Suppressor macrophage (primary cell): Measurements from ENCODE around the gene SNAPC4.

Source experiments
- DNase-seq, 4 experiments: peaks; one replicate each; pipeline ENCODE4 v3.0.0-alpha.2; 2020 to 2022

The SNAPC4 gene

DNA sequence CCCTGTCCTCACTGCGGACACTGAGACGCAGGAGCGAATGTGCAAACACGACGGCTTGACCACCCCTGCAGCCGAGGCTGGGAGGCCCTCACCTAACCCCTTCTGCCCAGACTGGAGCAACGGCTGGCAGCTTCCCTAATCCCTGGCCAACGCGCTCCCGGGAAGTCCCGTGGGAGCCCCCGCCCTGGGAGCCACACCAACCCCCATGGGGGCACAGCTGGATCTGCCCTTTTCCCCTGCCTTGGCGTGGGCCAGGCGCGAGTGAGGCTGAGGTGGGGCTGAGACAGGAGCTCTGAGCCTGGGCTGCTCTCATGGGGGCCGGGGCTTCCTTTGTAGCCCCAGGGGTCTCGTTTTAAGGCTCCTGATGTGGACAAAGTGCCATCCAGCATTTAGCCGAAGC lies 31.8 kb downstream of the SNAPC4 start:
- DNase-seq: no peak

DNA sequence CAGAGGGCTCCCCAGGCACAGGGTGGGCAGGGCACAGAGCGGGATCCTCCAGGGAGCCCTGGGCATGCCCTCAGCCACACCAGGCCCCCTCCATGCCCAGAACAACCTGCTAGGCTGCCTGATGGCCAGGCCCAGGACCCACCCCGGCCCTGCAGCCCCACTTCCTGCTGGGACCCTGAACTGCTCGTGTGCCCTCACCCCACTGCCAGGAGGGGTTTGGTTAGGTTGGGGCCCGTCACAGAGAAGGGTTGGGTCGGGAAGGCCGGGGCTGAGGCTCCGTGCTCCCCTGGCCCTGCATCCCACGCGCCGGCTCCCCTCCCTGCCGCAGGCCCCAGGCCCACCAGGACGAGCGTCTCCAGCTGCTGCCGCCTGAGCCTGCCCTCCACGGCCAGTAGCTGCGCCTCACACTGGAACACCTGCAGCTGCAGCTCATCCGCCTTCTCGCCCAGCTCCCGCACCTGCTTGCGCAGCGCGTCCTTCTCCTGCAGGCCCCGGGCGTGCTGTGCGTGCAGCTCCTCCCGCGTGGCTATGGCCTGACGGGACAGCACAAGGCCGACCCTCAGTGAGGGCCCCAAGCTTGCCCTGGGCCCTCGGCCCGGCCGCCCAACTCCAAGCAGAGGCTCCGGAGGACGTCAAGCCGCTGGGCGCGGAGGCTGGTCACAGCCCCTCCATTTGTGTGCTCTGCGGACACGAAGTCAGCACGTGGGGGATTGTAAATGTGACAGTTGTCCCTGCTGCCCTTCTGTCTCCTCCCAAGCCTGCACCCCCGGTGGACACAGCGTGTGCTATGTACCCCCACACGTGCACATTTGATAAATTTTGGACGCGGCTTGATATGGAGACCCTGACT lies 32.4 kb downstream of the SNAPC4 start:
- DNase-seq: no peak

DNA sequence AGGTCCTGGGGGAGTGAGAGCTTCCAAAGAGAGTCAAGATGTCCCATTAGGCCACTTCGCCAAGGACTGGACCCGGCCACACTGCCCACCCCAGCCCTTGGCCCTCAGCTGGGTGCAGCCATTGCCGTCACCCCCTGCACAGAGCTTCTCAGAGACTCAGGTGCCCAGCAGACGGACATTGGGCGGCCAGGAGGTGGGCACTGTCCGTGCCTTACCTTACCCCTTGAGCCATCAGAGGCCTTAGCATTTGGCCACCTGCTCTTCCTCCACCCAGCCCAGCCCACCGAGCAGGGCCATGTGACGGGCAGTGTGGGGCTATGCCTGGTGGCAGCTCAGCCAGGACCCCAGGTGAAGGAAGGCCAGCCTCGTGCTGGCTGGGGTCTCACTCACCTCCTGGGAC lies 33.1 kb downstream of the SNAPC4 start:
- no peak for DNase-seq

DNA sequence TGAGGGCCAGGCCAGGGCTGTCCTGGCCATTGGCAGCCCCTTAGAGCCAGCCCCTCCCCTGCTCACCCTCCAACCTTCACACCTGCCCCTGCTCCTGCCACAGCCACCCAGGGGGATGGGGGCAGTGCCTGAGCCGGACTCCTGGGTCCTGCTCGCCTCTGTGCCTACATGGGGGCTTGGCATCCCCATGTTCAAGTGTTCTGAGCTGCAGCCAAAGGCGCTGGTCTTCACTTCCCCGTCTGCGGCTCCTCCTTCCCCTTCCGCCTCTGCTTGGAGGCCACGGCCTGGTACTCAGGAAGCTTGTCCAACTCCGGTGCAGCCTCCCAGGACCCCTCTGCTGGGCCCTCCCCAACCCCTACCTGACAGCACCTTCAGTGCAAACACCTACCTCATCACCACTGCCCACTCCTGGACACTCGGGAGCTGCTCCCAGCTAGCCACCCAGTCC lies 34.2 kb downstream of the SNAPC4 start:
- peak; percentile 66 to 83 (median 78) for DNase-seq

DNA sequence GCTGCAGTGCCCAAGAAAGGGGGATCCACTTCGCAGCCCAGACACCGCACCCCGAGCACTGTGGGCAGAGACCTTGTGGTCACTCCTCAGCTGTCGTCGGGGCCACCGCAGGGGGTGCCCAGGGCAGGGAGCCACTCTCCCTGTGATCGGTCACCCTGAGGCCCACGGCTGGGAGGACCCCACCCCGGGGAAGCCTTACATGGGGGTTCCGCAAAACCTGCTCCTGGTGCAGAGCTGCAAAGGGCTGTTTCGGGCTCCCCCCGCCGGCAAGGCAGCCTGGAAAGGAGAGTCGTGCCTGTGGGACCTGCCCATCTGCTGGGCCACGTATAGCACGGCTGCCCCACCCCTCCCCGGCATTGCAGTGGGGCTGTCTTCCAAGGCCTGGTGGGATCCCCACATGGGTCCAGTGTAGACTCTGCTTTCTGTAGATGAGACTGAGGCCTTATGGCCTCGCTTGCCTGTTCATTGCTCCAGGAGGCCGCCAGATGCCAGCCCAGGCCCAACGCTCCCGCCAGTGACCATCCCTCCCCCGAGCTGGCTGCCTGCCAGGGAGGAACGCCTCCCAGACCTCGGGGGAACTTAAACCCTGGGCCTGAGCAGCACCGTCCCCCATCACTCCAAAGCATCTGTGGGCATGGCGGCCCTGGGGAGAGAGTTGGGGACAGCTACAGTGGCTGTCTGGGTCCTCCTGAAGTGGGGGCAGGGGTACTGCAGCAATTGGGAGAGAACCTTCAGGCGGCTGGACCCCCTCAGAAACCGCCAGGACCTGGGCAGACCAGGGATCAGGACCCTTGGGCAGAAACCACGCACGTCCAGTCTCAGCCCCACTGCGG lies 34.8 kb downstream of the SNAPC4 start:
- DNase-seq: peak in 3 of 4 experiments; percentile 12 to 53 (median 43)

- no peak for DNase-seq
Observed at GRCh38 chr9:136363949-136364748, 35.8 kb downstream of the SNAPC4 start.

DNA sequence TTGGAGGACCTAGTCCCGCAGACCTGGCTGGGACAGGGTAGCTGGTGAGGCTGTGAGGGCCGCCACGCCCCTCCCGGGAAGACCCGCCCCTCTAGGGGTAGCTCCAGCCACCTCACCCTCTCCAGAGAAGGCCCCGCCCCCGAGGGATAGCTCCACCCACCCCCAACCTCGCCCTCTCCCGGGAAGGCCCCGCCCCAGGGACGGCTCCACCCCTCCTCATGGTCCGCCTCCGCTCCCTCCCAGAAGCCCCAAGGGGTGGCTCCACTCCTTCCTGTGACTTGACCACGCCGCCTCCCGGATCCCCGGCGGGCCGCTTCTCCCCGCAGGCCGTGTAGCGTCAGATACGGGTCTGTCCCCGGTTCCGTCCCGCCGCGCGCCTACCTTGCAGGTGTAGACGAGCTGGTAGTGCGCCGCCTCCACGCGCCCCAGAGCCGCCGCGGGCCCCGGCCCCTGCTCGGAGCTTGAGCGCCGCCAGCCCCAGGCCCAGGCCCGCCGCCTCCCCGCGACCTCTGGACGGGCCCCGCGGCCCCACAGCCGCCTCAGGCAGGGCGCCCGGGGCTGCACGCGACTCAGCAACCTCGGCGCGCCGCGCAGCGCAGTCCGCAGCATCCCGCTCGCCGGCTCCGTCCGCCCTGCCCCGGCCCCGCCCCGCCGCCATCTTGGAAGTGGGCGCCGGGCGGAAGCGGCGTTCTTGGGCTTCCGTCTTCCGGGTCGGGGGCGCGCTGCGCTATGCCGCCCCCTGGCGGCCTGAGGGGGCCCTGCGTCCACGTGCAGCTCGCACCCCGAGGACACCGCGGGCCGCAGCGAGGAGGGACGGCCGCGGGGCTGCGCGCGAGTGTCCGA lies 36.6 kb downstream of the SNAPC4 start, which contains the start of gene DNLZ:
Gene DNLZ, minus strand, starts transcription at position 639 of the 843 bp plus-strand sequence. Its CDS starts 30 bp downstream, at position 609.
- DNase-seq: peak; percentile 96 to 99 (median 98)

DNA sequence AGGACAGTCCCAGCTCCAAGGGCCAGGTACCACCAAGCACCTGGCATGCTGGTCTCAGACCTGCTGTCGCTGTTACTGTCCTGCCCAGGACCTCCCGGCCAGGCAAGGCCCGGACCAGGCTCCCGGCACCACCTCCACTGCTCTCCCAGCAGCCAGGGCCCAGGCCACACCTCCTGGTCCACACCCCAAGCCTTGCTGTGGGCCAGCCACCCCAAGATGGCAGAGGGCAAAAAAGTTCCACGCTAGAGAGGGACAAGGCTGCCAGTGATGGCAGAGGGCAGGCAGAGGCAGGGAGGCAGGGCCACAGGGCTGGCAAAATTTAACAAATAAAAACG lies 37.6 kb downstream of the SNAPC4 start:
- DNase-seq: no peak

DNA sequence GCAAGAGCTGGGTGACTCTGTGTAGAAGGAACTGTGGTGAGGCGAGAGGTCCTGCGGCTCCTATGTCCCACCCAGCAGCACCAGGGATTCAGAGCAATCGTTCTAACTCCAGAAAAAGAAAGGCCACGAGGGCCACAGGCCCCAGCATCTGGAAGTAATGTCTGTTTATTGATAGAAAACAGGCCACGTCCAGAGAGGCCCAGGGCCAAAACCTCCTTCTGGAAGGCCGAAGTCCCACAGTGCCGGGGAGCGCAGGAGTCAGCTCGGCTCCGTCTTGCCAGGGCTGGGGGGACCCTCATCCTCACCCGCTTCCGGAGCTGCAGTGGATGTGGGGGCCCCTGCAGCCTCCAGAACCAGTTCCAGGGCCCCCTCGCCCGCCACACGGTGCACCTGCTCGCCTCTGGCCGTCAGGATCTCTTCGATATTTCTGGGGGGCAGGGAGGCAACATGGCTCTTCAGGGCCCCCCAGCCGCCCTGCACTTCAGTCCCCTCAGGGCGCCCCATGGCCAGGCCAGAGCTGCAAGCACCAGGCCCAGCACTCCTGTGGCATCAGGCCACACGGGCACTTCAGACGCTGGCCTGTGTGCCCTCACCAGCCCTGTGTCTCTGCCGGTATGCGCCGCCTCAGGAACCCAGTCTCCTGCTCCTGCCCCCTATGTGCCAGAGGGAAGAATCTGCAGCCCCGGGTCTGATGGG lies 38.1 kb downstream of the SNAPC4 start:
- no peak for DNase-seq

DNA sequence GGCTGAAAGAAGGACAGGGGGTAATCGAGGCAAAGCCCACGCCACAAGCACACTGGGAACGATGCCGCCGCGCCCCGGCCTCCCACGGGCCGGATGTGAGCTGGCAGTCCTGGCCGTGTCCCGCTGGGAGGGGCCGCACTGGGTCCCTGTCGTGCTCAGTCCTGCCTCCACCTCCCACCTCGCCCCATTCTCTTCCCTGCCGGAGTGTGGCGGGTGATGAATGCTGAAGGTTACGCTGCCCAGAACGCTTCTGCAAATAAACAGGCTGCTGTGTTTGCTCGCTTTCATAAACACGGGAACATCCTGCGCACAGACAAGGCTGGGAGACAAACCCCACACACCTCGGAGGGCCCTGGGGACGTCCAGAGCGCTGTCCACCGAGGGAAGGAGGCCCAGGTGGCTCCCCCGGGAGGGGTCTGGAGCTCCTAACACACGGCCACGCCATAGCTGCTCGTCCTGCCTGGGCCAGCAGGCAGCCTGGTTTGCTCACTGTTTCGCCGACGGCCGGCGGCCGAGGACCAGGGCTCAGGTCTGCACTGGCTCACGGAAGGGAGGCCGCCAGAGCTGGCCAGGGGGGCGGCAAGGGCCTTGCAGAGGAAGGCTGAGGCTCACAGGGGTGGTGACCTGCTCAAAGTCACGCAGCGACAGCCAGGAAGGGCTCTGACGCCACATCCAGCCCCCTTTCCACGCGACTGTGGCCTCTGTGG lies 38.8 kb downstream of the SNAPC4 start:
- no peak for DNase-seq

GRCh38 chr9:136359774-136360718 lies 39.9 kb downstream of the SNAPC4 start:
- no peak for DNase-seq

- DNase-seq: no peak
Observed at GRCh38 chr9:136358888-136359287, 41.1 kb downstream of the SNAPC4 start.

DNA sequence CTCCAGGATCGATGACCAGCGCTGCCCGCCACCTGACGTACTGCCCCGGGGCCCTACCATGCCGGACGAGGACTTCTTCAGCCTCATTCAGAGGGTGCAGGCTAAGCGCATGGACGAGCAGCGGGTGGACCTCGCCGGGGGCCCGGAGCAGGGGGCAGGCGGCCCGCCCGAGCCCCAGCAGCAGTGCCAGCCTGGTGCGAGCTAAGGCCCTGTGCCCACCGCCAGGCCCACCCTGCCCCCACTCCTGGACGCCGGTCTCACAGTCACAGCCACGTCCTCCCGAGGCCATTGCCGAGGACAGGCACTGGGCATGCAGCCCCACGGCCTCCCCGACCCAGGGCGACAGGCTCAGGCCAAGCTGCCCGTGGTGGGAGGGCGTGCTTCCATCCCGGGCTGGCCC lies 42.0 kb downstream of the SNAPC4 start:
- no peak for DNase-seq

DNA sequence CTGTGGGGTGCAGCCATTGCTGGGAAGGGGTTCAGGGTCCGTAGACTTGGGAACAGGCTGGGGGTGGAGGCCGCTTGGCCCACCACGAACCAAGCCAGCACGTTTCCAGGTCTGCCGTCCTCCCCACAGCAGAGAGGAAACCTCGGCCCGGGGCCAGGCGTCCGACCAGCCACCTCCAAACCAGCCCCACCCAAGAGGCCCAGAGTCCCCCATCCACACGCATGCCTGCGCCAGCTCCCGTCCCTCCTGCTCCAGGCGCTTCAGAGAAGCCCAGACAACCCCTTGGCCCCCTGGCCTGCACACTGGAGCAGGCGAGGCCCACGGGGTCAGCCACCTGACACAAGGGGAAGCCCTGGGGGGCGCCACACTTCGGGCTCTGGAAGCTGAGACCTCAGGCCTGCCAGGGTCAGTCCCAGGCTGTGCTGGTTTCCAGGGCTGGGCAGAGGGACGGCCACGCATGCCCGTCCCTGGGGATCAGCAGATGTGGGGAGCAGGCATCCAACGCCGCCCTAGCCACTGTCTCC lies 42.7 kb downstream of the SNAPC4 start:
- DNase-seq: no peak

GRCh38 chr9:136355616-136356557 lies 44.1 kb downstream of the SNAPC4 start:
- no peak for DNase-seq

DNA sequence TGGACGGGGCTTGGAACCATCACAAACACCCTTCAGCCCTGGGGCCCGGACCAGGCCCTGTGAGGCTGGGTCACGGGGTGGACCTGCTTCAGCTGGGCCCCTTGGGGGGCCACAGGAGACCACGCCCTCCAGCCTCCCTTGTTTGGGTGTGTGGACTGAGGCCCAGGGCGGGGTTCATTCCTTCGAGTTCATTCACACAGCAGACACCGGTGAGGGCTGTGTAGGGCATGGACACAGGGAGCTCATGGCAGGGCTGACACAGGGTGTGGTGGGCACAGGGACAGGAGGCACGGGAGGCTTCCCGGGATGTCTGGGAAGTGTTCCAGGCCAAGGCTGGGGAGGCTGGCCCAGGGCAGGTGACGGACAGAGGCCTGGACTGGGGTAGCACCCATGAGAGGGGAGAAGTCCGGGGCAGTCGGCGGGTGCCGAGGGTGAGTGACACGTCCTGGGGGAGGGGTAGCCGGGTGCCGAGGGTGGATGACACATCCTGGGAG lies 45.3 kb downstream of the SNAPC4 start:
- DNase-seq: no peak

GRCh38 chr9:136353757-136354488 lies 46.0 kb downstream of the SNAPC4 start:
- no peak for DNase-seq
